Measurements from ENCODE around the gene LRRC18.

Gene LRRC18

GRCh38 chr10:48929413-48929990 is 10.1 kb downstream of the LRRC18 start:
- DNase-seq = no peak
- TF ChIP-seq CTCF (IDR thresholded peaks at IDR 0.05; ENCODE audit: low read depth, low read length) = no peak
- H3K9me3 ChIP-seq = no peaks in the 10 kb centered on the region
- H3K4me3 ChIP-seq (ENCODE audit: low read depth, low read length) = no peak overlapping the region
- no peaks in the 10 kb centered on the region for H3K36me3 ChIP-seq
- no peaks in the 10 kb centered on the region for H3K27me3 ChIP-seq
- no peaks in the 10 kb centered on the region for H3K4me1 ChIP-seq

- no peak for DNase-seq
- Histone ChIP-seq H3K4me3 (ENCODE audit: low read depth, low read length) (no peak overlapping the region), H3K36me3 (no peaks in the 10 kb centered on the region), H3K9me3 (no peaks in the 10 kb centered on the region), H3K4me1 (no peaks in the 10 kb centered on the region), H3K27me3 (no peaks in the 10 kb centered on the region)
- no peak for TF ChIP-seq CTCF (IDR thresholded peaks at IDR 0.05; ENCODE audit: low read depth, low read length)
These were observed 12.7 kb downstream of the LRRC18 start for GRCh38 chr10:48926764-48927540.

- DNase-seq = no peak
- no peak overlapping the region for H3K4me3 ChIP-seq (ENCODE audit: low read depth, low read length)
- no peaks in the 10 kb centered on the region for H3K36me3 ChIP-seq
- H3K27me3 ChIP-seq = no peaks in the 10 kb centered on the region
- no peaks in the 10 kb centered on the region for H3K4me1 ChIP-seq
- TF ChIP-seq CTCF (IDR thresholded peaks at IDR 0.05; ENCODE audit: low read depth, low read length) = no peak
- H3K9me3 ChIP-seq = no peaks in the 10 kb centered on the region
These were observed 13.4 kb downstream of the LRRC18 start for GRCh38 chr10:48926255-48926654.

GRCh38 chr10:48924988-48925387 is 14.7 kb downstream of the LRRC18 start:
- no peak for TF ChIP-seq CTCF (IDR thresholded peaks at IDR 0.05; ENCODE audit: low read depth, low read length)
- Histone ChIP-seq H3K4me1 (no peaks in the 10 kb centered on the region), H3K27me3 (no peaks in the 10 kb centered on the region), H3K36me3 (no peaks in the 10 kb centered on the region), H3K4me3 (ENCODE audit: low read depth, low read length) (no peak overlapping the region), H3K9me3 (no peaks in the 10 kb centered on the region)
- no peak for DNase-seq

GRCh38 chr10:48923748-48924147 is 15.9 kb downstream of the LRRC18 start:
- no peaks in the 10 kb centered on the region for H3K9me3 ChIP-seq
- no peaks in the 10 kb centered on the region for H3K4me1 ChIP-seq
- no peaks in the 10 kb centered on the region for H3K27me3 ChIP-seq
- no peaks in the 10 kb centered on the region for H3K36me3 ChIP-seq
- no peak overlapping the region for H3K4me3 ChIP-seq (ENCODE audit: low read depth, low read length)
- no peak for TF ChIP-seq CTCF (IDR thresholded peaks at IDR 0.05; ENCODE audit: low read depth, low read length)
- DNase-seq = no peak

- Histone ChIP-seq H3K9me3 (no peaks in the 10 kb centered on the region), H3K4me3 (ENCODE audit: low read depth, low read length) (no peak overlapping the region), H3K4me1 (no peaks in the 10 kb centered on the region), H3K36me3 (no peaks in the 10 kb centered on the region), H3K27me3 (peaks cover 14% of the 10 kb centered on the region)
- DNase-seq = no peak
- no peak for TF ChIP-seq CTCF (IDR thresholded peaks at IDR 0.05; ENCODE audit: low read depth, low read length)
These were observed 26.0 kb downstream of the LRRC18 start for GRCh38 chr10:48913674-48914073.

Measured in BE2C (cell line).